CMK (cell line): ENCODE measurements around the gene CIB4.
"Not testable (repeated sequence)": the region's sequence is repeated elsewhere in the genome, so short reads cannot be mapped to it uniquely, and the experiment has no call there.

ENCODE experiments used
- DNase-seq: peaks from one replicate; pipeline ENCODE4 v3.0.0-alpha.2; 2010; ENCODE audit warnings: low read depth

The CIB4 gene

GRCh38 chr2:26568076-26568890 lies 72.9 kb downstream of the CIB4 start:
- no peak for DNase-seq

GRCh38 chr2:26567534-26567933 lies 73.6 kb downstream of the CIB4 start:
- DNase-seq, result no peak

- DNase-seq, result not testable (repeated sequence)
These were observed 74.4 kb downstream of the CIB4 start for GRCh38 chr2:26566731-26567130.

- no peak for DNase-seq
These were observed 75.1 kb downstream of the CIB4 start for GRCh38 chr2:26566081-26566375.

- no peak for DNase-seq
These were observed 77.0 kb downstream of the CIB4 start for GRCh38 chr2:26564121-26564644.

GRCh38 chr2:26563686-26564085 lies 77.5 kb downstream of the CIB4 start:
- DNase-seq, result no peak

GRCh38 chr2:26562811-26563645 lies 78.1 kb downstream of the CIB4 start:
- peak; percentile 24 for DNase-seq

- peak; percentile 34 for DNase-seq
These were observed 79.0 kb downstream of the CIB4 start for GRCh38 chr2:26561918-26562810.

- no peak for DNase-seq
These were observed 79.8 kb downstream of the CIB4 start for GRCh38 chr2:26561376-26561775.

- no peak for DNase-seq
These were observed 80.3 kb downstream of the CIB4 start for GRCh38 chr2:26560892-26561291.

- no peak for DNase-seq
These were observed 81.6 kb downstream of the CIB4 start for GRCh38 chr2:26559556-26559955.

- no peak for DNase-seq
These were observed 82.1 kb downstream of the CIB4 start for GRCh38 chr2:26559044-26559405.

- DNase-seq, result no peak
These were observed 82.7 kb downstream of the CIB4 start for GRCh38 chr2:26558271-26559043.

GRCh38 chr2:26557244-26557925 lies 83.8 kb downstream of the CIB4 start:
- no peak for DNase-seq

GRCh38 chr2:26556309-26557243 lies 84.6 kb downstream of the CIB4 start:
- DNase-seq, result no peak

GRCh38 chr2:26555246-26556133 lies 85.7 kb downstream of the CIB4 start:
- DNase-seq, result no peak

- DNase-seq, result no peak
These were observed 88.4 kb downstream of the CIB4 start for GRCh38 chr2:26552641-26553374.
